K562 (cell line): ENCODE results near the gene KIF19. TPM values are rescaled to one million over a fixed set of nuclear protein-coding genes. Genes with fewer than 3 reads are reported as not detected.

Experiments
- ATAC-seq: fragments of 200-7000 bp; cut with Tn5 transposase; 3 replicates; pipeline ENCODE4 v1.9.1; 2020; ENCODE audit warnings: moderate library complexity
- BruUV-seq: library from RNA; stranded (reverse); fragments of 400-500 nt; replicated peaks from 2 replicates; lab custom pipeline; 2021; lab: Mats Ljungman, UMichigan
- CTCF ChIA-PET: fragments of 300-600 bp; formaldehyde crosslinking; extraction: SDS; loops from one replicate; lab custom pipeline; 2021; ENCODE audit warnings: low intra/inter-chr PET ratio; lab: Yijun Ruan, JAX
- POLR2A ChIA-PET: fragments of 300-600, 350-650 bp; sonication (Branson Sonifier 250); formaldehyde crosslinking; extraction: SDS; loops from one replicate; lab custom pipeline; 2021; ENCODE audit warnings: antibody characterized with exemption, inconsistent platforms; lab: Yijun Ruan, JAX
- DNase-seq, 4 experiments: peaks; one replicate each; pipeline versions ENCODE4 v3.0.0 to v3.0.0-alpha.2; 2011 to 2018; ENCODE audit warnings: low spot score in 3 of 4, mixed read lengths in 3 of 4; ENCODE audit errors: extremely low read depth in 1 of 4
- FAIRE-seq: peaks from 2 replicates; lab custom pipeline; 2011; peaks lifted over from hg19 to GRCh38; lab: Jason Lieb, UNC
- H2AFZ ChIP-seq: 2 replicates; pipeline ENCODE4 v1.6.0; 2011; ENCODE audit warnings: low read depth, low read length, control low read depth, inconsistent platforms
- H3K27ac ChIP-seq: fragments of 200-600 bp; 3 replicates; pipeline ENCODE4 v1.8.0; 2011; ENCODE audit warnings: low read depth, mild to moderate bottlenecking, control low read depth, inconsistent platforms, low read length, moderate library complexity, mixed read lengths; ENCODE audit errors: extremely low read depth
- H3K27me3 ChIP-seq, 2 experiments: fragments of 300-600 bp in 1 of 2; 2 replicates in 1 of 2; 3 replicates in 1 of 2; pipeline versions ENCODE4 v1.6.0 to v1.8.0; 2011; ENCODE audit warnings: inconsistent platforms in 2 of 2, low read length in 2 of 2, mild to moderate bottlenecking in 1 of 2, mixed read lengths in 1 of 2, moderate library complexity in 1 of 2; ENCODE audit not compliant: control insufficient read depth in 2 of 2, insufficient read depth in 2 of 2
- H3K36me3 ChIP-seq: fragments of 300-600 bp; 3 replicates; pipeline ENCODE4 v1.8.0; 2011; ENCODE audit warnings: mild to moderate bottlenecking, low read length, inconsistent platforms; ENCODE audit not compliant: control insufficient read depth, insufficient read depth
- H3K4me1 ChIP-seq, 2 experiments: fragments of 200-600 bp in 1 of 2; replicated peaks in 1 of 2; 2 replicates in 1 of 2; 3 replicates in 1 of 2; pipeline versions ENCODE4 v1.5.1 to v1.8.0; 2011; ENCODE audit warnings: inconsistent platforms in 2 of 2, low read length in 2 of 2, mild to moderate bottlenecking in 1 of 2, mixed read lengths in 1 of 2, moderate library complexity in 1 of 2; ENCODE audit not compliant: control insufficient read depth in 2 of 2, insufficient read depth in 2 of 2
- H3K4me2 ChIP-seq: 2 replicates; pipeline ENCODE4 v1.6.1; 2011; ENCODE audit warnings: low read length, control low read depth, inconsistent platforms, mixed read lengths; ENCODE audit not compliant: insufficient read depth
- H3K4me3 ChIP-seq: fragments of 200-600 bp; sonication (generic), shearing (Covaris generic); 2 replicates; pipeline ENCODE4 v1.5.1; 2016; ENCODE audit warnings: control low read depth, inconsistent platforms
- H3K79me2 ChIP-seq: fragments of 200-600 bp; 3 replicates; pipeline ENCODE4 v1.8.0; 2011; ENCODE audit warnings: low read length, inconsistent platforms; ENCODE audit not compliant: control insufficient read depth, insufficient read depth
- H3K9ac ChIP-seq, 2 experiments: 2 replicates each; pipeline versions ENCODE4 v1.6.0 to v1.6.1; 2011; ENCODE audit warnings: low read depth in 2 of 2, low read length in 2 of 2, control low read depth in 1 of 2, inconsistent platforms in 1 of 2, mild to moderate bottlenecking in 1 of 2, mixed read lengths in 1 of 2; ENCODE audit not compliant: insufficient read depth in 1 of 2
- H3K9me1 ChIP-seq: one replicate; pipeline ENCODE4 v1.6.0; 2011; ENCODE audit warnings: inconsistent platforms, mild to moderate bottlenecking, low read length, moderate library complexity; ENCODE audit not compliant: control insufficient read depth, insufficient read depth
- H3K9me3 ChIP-seq: replicated peaks from 2 replicates; pipeline ENCODE4 v1.5.1; 2011; ENCODE audit warnings: low read depth, low read length, inconsistent platforms; ENCODE audit not compliant: control insufficient read depth, insufficient read depth
- H4K20me1 ChIP-seq: replicated peaks from 2 replicates; pipeline ENCODE4 v1.6.1; 2011; ENCODE audit warnings: low read length, inconsistent platforms, mixed read lengths; ENCODE audit not compliant: control insufficient read depth, insufficient read depth
- ADNP ChIP-seq: fragments of 200-800 bp; sonication (Bioruptor generic); IDR thresholded peaks from 2 replicates; pipeline ENCODE4 v1.6.1; 2016; ENCODE audit warnings: missing genetic modification characterization, missing compliant biosample characterization
- GABPB2 ChIP-seq: fragments of 250-450 bp; sonication (Bioruptor Pico); conservative IDR thresholded peaks from 2 replicates; pipeline ENCODE4 v1.5.1; 2021; ENCODE audit warnings: mild to moderate bottlenecking
- LARP7 ChIP-seq: fragments of 450-650 bp; IDR thresholded peaks from 2 replicates; pipeline ENCODE4 v1.6.1; 2016
- MBD2 ChIP-seq: sonication (generic); IDR thresholded peaks from 2 replicates; pipeline ENCODE4 v1.6.1; 2016; ENCODE audit warnings: low read depth, borderline replicate concordance
- MEF2A ChIP-seq: IDR thresholded peaks from 2 replicates; pipeline ENCODE4 v1.6.1; 2011; ENCODE audit warnings: low read depth, mild to moderate bottlenecking, low read length, moderate library complexity; ENCODE audit not compliant: control insufficient read depth
- MIER1 ChIP-seq: fragments of 450-650 bp; IDR thresholded peaks from 2 replicates; pipeline ENCODE4 v1.6.1; 2016; ENCODE audit warnings: antibody characterized with exemption, mild to moderate bottlenecking, low read depth
- SAFB2 ChIP-seq: fragments of 200-400 bp; formaldehyde crosslinking; IDR thresholded peaks from 2 replicates; pipeline ENCODE4 v1.6.1; 2018; ENCODE audit warnings: borderline replicate concordance, low read length, low read depth, moderate library complexity; ENCODE audit not compliant: severe bottlenecking
- TARDBP ChIP-seq: fragments of 450-650 bp; IDR thresholded peaks from 2 replicates; pipeline ENCODE4 v1.6.1; 2016
- TGIF2 ChIP-seq: sonication (generic); formaldehyde crosslinking; IDR thresholded peaks from 2 replicates; pipeline ENCODE4 v1.8.1; 2022; ENCODE audit warnings: mild to moderate bottlenecking, missing genetic modification reagents, moderate library complexity
- ZNF197 ChIP-seq: fragments of 200-800 bp; sonication (Bioruptor generic); IDR thresholded peaks from 2 replicates; pipeline ENCODE4 v1.6.1; 2016; ENCODE audit warnings: low read depth, missing genetic modification characterization, missing compliant biosample characterization
- ZNF512 ChIP-seq: IDR thresholded peaks from 2 replicates; pipeline ENCODE4 v1.6.1; 2016; ENCODE audit warnings: missing genetic modification characterization, missing compliant biosample characterization
- ZNF551 ChIP-seq: fragments of 250-450 bp; sonication (Bioruptor Pico); IDR thresholded peaks from 2 replicates; pipeline ENCODE4 v1.5.0; 2021; ENCODE audit warnings: mild to moderate bottlenecking, moderate library complexity
- WGBS: fragments of 100-300 bp; shearing (Covaris generic); methylation state at CpG from one replicate; pipeline ENCODE4 v1.1.6; 2016; ENCODE audit warnings: low coverage, mixed read lengths; ENCODE audit not compliant: insufficient coverage; ENCODE audit errors: missing lambda C conversion rate; 5-methylcytosine and 5-hydroxymethylcytosine counted together
- in situ Hi-C: fragments of 300-500 bp; cut with MboI; formaldehyde crosslinking; loops from 4 replicates; pipeline ENCODE4 v1.15.0; 2018; ENCODE audit warnings: inconsistent platforms, mixed read lengths
- intact Hi-C: fragments of 100-400 bp; cut with micrococcal nuclease; formaldehyde crosslinking; loops from 2 replicates; pipeline ENCODE4 v1.14.2; 2022
- polyA plus RNA-seq, 8 experiments: library from polyadenylated mRNA; depleted of rRNA in 4 of 8; stranded (reverse) in 5 of 8; unstranded in 3 of 8; fragments of >200 nt; fragmentation: Nextera tagmentation in 2 of 8; fragmentation: Illumina TruSeq in 1 of 8; extraction: Ambion mirVana in 2 of 8; extraction: Trizol in 1 of 8; gene quantifications; 2 replicates each; pipeline versions ENCODE4 v1.2.1 to v1.2.3, GENCODE V29; 2011 to 2014; ENCODE audit warnings: inconsistent platforms in 1 of 8, missing spikeins in 1 of 8
- total RNA-seq, 7 experiments: library from RNA; depleted of rRNA in 6 of 7; stranded (reverse); fragments of >200 nt in 6 of 7; fragmentation: Illumina TruSeq in 2 of 7; extraction: Trizol in 2 of 7; gene quantifications; 2 replicates each; pipeline versions ENCODE4 v1.2.1 to v1.2.3, GENCODE V29; 2011 to 2021; ENCODE audit warnings: low replicate concordance in 1 of 7
- TF ChIP-seq, protein P1 (sequence below): fragments of 250-450 bp; sonication (Bioruptor Pico); IDR thresholded peaks from 2 replicates; pipeline ENCODE4 v1.5.0; 2021

KIF19 gene
- total and polyA plus RNA-seq, 9 of the 15 experiments (the other 6 are each of a cell fraction or from before 2014, with no cell fraction given) = 0.10 TPM; not detected in 8

DNA sequence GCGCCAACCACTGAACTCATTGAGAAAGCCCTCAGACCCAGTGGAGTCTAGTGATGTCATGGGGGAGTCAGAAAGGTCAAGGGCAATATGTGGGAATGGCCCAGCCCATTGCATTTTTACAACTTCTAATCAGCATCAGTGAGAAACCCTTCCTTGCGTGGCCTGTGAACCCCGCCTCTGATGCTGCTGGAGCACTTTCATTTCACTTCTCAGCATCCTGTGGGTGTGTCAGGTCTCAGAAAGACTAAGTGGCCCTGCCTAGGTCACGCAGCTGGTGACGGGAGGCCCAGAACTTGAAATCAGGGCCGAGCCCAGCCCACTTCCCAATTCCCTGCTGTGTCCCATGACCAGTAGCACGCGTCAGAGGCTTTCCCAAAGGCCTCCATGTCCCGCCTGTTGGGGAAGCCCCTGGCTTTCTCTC lies 45.9 kb upstream of the KIF19 start:
- Histone ChIP-seq H3K79me2 (no peaks in the 10 kb centered on the region), H3K9me1 (no peaks in the 10 kb centered on the region), H3K27ac (no peak overlapping the region), H3K27me3 (peaks cover 10 to 16% of the 10 kb centered on the region in 2 experiments), H3K9me3 (no peaks in the 10 kb centered on the region), H3K9ac (no peak overlapping the region), H3K36me3 (no peaks in the 10 kb centered on the region), H3K4me2 (no peak overlapping the region), H2AFZ (no peak overlapping the region), H3K4me3 (no peak overlapping the region), H3K4me1 (peaks cover 14 to 24% of the 10 kb centered on the region in 2 experiments), H4K20me1 (no peaks in the 10 kb centered on the region)
- 7% methylated on average over 8 of the region's 9 CpGs for WGBS
- BruUV-seq = no TSS peak
- in situ Hi-C loops (loop anchor here (5.0 kb wide), 1 partner anchor 63 kb away; no protein-coding TSS in a partner anchor), intact Hi-C loops (loop anchor here (5.0 kb wide), 1 partner anchor 68 kb away; the partner anchor contains the start of gene TTYH2)
- ATAC-seq (no peak), FAIRE-seq (no peak), DNase-seq (no peak)
- ChIA-PET CTCF (no interaction called here), POLR2A (interaction anchor here (0.6 kb wide), 1 partner anchor 22 kb away, joined by 3 read pairs; no protein-coding TSS in a partner anchor)
- TF ChIP-seq ZNF551 (CRISPR knock-in tag) (no peak), TGIF2 (CRISPR knock-in tag) (no peak), MIER1 (no peak), SAFB2 (no peak), ZNF512 (tag) (no peak), ZNF197 (CRISPR knock-in tag) (no peak), LARP7 (no peak), MBD2 (no peak), ADNP (tag) (no peak), TARDBP (no peak), MEF2A (no peak), GABPB2 (CRISPR knock-in tag) (no peak)
- TF ChIP-seq, protein P1, sequence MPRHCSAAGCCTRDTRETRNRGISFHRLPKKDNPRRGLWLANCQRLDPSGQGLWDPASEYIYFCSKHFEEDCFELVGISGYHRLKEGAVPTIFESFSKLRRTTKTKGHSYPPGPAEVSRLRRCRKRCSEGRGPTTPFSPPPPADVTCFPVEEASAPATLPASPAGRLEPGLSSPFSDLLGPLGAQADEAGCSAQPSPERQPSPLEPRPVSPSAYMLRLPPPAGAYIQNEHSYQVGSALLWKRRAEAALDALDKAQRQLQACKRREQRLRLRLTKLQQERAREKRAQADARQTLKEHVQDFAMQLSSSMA (CRISPR knock-in tag) = no peak
